Inflammatory macrophage treated with lipopolysaccharide for 4 hours (primary cell): ENCODE data around the gene AP5Z1.

ENCODE experiments used
- DNase-seq: peaks from one replicate; pipeline ENCODE4 v3.0.0-alpha.2; 2020

The AP5Z1 gene

GRCh38 chr7:4775250-4775847 lies at the start of gene AP5Z1:
Gene AP5Z1, plus strand, starts transcription at chr7:4775623. Its CDS starts 93 bp downstream, at chr7:4775716.
- DNase-seq: peak; percentile 98

GRCh38 chr7:4725850-4726450 lies 49.5 kb upstream of the AP5Z1 start:
- peak; percentile 17 for DNase-seq

GRCh38 chr7:4726566-4726965 lies 48.9 kb upstream of the AP5Z1 start:
- DNase-seq: peak; percentile 90

- DNase-seq: no peak
These were observed 47.3 kb upstream of the AP5Z1 start for GRCh38 chr7:4727914-4728705.

- DNase-seq: no peak
These were observed 46.2 kb upstream of the AP5Z1 start for GRCh38 chr7:4729266-4729665.

GRCh38 chr7:4730276-4730675 lies 45.1 kb upstream of the AP5Z1 start:
- DNase-seq: no peak

- no peak for DNase-seq
These were observed 44.5 kb upstream of the AP5Z1 start for GRCh38 chr7:4730971-4731370.

- no peak for DNase-seq
These were observed 43.6 kb upstream of the AP5Z1 start for GRCh38 chr7:4731803-4732202.

GRCh38 chr7:4733936-4734528 lies 41.4 kb upstream of the AP5Z1 start:
- DNase-seq: no peak

- DNase-seq: no peak
These were observed 40.7 kb upstream of the AP5Z1 start for GRCh38 chr7:4734587-4735345.

GRCh38 chr7:4737300-4737699 lies 38.1 kb upstream of the AP5Z1 start:
- DNase-seq: no peak

GRCh38 chr7:4738711-4739527 lies 36.5 kb upstream of the AP5Z1 start:
- peak; percentile 84 for DNase-seq

- peak; percentile 57 for DNase-seq
These were observed 35.9 kb upstream of the AP5Z1 start for GRCh38 chr7:4739528-4739992.

- DNase-seq: no peak
These were observed 34.6 kb upstream of the AP5Z1 start for GRCh38 chr7:4740796-4741195.

GRCh38 chr7:4742051-4742573 lies 33.3 kb upstream of the AP5Z1 start:
- DNase-seq: no peak

GRCh38 chr7:4742852-4743251 lies 32.6 kb upstream of the AP5Z1 start:
- no peak for DNase-seq

GRCh38 chr7:4744391-4745264 lies 30.8 kb upstream of the AP5Z1 start:
- DNase-seq: peak; percentile 88

- DNase-seq: no peak
These were observed 30.0 kb upstream of the AP5Z1 start for GRCh38 chr7:4745265-4745919.

GRCh38 chr7:4745971-4746919 lies 29.2 kb upstream of the AP5Z1 start:
- DNase-seq: peak; percentile 91
